Retinal pigment epithelial cell (primary cell): ENCODE results near the gene SMC6.

Experiments used
- DNase-seq: peaks from one replicate; pipeline ENCODE4 v3.0.0-alpha.2; 2010; ENCODE audit warnings: low read depth
- H3K4me3 ChIP-seq: 2 replicates; pipeline ENCODE4 v1.5.1; 2011; ENCODE audit warnings: mild to moderate bottlenecking, low read length, control low read depth, moderate library complexity
- TF ChIP-seq, protein P1 (sequence below): conservative IDR thresholded peaks from 2 replicates; pipeline ENCODE4 v1.5.1; 2011; ENCODE audit warnings: low read depth, low read length, control low read depth, inconsistent platforms

SMC6 gene

DNA sequence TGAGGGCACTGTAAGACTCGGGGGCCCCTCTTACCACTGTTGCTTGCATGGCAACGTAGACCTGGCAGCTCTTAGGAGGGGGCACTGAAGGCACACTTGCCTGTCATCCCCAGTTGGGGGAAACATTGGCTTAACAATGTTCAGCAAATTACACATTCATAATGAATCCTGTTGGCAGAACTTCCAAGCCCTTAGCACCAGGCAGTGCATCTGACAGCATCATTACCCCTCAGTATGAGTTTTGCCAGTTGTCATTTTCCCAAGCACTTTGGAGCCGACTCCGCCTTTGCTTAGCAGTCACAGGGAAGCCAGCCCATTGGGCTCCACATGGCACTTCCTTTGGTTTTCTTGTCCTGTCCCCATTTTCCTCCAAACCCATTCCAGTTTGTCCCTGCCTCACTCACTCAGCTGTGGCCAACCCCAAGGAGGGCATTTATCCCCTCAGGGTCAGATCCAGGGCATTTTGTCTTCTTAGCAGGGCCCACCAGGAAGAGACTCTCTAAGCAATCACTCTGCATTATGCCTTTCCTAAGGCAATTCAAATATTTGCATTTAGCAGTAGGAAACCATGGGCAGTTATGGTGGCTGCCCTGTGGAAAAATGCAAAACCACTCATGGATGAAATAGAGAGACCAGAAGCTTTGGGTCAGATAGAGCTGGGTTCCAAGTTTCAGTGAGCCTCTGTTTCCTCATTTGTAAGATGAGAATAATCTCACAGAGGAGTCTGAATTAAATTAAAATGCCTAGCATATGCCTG, 139.3 kb downstream of the SMC6 start:
- no peak for DNase-seq
- TF ChIP-seq, protein P1, sequence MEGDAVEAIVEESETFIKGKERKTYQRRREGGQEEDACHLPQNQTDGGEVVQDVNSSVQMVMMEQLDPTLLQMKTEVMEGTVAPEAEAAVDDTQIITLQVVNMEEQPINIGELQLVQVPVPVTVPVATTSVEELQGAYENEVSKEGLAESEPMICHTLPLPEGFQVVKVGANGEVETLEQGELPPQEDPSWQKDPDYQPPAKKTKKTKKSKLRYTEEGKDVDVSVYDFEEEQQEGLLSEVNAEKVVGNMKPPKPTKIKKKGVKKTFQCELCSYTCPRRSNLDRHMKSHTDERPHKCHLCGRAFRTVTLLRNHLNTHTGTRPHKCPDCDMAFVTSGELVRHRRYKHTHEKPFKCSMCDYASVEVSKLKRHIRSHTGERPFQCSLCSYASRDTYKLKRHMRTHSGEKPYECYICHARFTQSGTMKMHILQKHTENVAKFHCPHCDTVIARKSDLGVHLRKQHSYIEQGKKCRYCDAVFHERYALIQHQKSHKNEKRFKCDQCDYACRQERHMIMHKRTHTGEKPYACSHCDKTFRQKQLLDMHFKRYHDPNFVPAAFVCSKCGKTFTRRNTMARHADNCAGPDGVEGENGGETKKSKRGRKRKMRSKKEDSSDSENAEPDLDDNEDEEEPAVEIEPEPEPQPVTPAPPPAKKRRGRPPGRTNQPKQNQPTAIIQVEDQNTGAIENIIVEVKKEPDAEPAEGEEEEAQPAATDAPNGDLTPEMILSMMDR: no peak
- no peak overlapping the region for H3K4me3 ChIP-seq
